Glomerular endothelial cell (primary cell): Measurements from ENCODE around the gene PIGL. TPM values are rescaled to one million over a fixed set of nuclear protein-coding genes. Genes with fewer than 3 reads are reported as not detected.
"Not testable (repeated sequence)": the region's sequence is repeated elsewhere in the genome, so short reads cannot be mapped to it uniquely, and the experiment has no call there.

Experiments used
- DNase-seq: peaks from one replicate; pipeline ENCODE4 v3.0.0-alpha.2; 2011; ENCODE audit warnings: low read depth, low spot score; ENCODE audit errors: extremely low read depth
- total RNA-seq: library from RNA; depleted of rRNA; stranded (reverse); fragments of >200 nt; gene quantifications from 2 replicates; pipeline ENCODE4 v1.2.3, GENCODE V29; 2015

The PIGL gene
- total RNA-seq, 1 donor from 2014 or later = 35.4 TPM

DNA sequence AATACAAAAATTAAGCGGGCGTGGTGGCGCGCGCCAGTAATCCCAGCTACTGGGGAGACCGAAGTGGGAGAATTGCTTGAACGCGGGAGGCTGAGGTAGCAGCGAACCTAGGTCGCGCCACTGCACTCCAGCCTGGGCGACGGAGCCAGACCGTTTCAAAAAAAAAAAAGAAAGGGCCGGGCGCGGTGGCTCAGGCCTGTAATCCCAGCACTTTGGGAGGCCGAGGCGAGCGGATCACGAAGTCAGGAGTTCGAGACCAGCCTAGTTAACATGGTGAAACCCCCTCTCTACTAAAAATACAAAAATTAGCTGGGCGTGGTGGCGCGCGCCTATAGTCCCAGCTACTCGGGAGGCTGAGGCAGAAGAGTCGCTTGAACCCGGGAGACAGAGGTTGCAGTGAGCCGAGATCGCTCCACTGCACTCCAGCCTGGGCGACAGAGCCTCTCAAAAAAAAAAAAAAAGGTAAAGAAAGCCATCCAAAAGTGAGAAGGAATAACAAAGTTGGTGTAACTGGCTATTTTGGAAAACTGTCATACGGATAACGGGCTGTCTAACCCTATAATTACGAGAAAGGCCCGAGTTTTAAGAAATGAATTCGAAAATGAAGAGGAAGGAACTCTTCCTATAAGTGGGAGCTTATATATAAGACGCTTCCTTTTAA, 539 bp upstream of the PIGL start:
- not testable (repeated sequence) for DNase-seq

DNA sequence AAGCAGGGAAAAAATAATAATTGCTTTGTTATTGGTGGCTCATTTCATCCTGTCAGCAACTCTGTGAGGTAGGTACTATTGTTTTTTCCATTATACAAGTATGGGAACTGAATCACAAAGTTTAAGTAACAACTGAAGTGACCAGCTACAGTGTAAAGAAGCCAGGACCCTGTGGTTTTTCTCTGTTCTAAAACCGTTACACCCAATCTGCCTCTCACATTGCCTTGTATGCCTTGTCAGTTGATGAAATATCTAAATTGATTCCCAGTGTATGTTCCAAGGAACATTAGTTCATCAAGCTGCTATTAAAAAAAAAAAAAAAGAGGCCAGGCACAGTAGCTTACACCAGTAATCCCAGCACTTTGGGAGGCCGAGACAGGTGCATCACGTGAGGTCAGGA, 5.4 kb downstream of the PIGL start:
- no peak for DNase-seq

DNA sequence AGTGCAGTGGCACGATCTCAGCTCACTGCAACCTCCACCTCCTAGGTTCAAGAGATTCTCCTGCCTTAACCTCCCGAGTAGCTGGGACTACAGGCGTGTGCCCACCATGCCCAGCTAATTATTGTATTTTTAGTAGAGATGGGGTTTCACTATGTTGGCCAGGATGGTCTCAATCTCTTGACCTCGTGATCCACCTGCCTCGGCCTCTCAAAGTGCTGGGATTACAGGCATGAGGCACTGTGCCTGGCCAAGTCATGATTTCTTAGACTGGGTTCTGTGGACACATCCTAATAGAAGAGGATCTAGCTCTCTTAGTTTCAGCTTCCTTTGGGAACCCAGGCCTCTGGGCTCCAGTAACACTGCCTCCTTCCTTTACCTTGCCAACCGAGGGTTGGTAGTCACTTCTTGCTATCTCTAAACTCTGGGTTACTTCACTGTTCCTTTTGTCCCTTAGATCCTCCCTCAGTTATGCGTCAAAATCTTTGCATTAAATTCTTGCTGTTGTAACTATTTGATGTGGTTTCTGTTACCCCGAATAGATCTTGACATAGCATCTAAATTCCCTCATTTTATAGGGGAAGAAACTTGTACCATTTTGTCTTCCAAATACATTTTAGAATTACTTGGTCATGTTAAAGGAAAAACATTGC, 13.0 kb downstream of the PIGL start:
- DNase-seq = not testable (repeated sequence)

DNA sequence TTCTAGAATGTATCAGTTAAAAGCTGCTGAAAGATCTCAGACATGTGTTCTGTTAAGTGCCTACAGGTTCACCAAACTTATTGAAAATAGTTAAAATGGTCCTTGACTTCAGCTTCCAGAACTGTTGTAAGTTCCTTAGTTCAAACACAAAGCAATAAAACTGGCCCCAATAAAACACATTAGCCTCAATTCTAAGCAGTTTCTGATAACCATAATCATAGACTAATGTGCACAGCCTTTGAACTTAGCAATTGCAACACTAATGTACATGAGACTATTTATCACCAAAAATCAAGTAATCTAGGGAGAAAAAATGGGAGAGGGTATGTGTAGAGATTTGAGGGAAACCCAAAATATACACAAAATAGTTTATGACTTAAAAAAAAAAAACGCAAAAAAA, 15.4 kb downstream of the PIGL start:
- no peak for DNase-seq

DNA sequence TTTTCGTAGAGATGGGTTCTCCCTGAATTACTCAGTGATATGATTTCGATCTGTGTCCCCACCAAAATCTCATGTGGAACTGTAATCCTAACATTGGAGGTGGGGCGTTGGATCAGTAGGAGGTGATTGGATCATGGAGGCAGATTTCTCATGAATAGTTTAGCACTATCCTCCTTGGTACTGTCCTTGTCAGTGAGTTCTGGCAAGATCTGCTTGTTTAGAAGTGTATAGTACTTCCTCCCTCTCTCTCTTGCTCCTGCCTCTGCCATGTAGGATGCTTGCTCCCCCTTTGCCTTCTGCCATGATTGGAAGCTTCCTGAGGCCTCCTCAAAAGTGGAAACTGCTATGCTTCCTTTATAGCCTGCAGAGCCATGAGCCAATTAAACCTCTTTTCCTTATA, 22.9 kb downstream of the PIGL start:
- no peak for DNase-seq

DNA sequence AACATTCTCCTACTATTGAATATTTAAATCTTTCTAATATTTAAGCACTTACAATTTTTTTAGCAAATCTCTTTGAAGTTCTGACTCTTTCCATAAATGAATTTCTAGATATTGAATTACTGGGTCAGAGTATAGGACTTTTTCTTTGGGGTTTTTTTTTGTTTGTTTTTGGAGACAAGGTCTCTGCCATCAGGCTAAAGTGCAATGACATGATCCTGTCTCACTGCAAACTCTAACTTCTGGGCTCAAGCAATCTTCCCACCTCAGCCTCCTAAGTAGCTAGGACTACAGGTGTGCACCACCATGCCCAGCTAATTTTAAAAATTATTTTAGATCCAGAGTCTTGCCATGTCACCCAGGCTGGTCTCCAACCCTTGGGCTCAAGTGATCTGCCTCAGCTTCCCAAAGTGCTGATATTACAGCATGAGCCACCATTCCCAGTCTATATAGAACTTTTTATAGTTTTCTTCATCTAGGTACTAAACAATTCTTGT, 24.9 kb downstream of the PIGL start:
- DNase-seq = no peak

DNA sequence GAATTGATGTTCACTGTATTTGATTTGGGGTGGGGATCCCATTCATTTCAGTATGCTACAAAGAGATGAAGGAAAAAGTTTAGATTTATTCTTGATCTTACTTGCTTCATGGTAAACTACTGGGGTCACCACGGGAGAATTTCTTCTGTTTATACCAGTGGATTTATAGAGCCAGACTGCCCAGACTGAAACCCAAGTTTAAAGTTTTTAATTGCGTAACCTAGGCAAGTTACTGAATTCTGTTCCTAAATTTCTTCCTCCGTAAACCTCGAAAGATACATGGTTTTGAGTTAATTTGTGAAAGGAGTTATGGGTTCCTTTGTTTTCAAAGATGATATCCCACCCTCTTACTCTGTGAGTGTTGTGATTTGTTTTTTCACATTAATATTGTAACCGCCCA, 26.4 kb downstream of the PIGL start:
- no peak for DNase-seq

DNA sequence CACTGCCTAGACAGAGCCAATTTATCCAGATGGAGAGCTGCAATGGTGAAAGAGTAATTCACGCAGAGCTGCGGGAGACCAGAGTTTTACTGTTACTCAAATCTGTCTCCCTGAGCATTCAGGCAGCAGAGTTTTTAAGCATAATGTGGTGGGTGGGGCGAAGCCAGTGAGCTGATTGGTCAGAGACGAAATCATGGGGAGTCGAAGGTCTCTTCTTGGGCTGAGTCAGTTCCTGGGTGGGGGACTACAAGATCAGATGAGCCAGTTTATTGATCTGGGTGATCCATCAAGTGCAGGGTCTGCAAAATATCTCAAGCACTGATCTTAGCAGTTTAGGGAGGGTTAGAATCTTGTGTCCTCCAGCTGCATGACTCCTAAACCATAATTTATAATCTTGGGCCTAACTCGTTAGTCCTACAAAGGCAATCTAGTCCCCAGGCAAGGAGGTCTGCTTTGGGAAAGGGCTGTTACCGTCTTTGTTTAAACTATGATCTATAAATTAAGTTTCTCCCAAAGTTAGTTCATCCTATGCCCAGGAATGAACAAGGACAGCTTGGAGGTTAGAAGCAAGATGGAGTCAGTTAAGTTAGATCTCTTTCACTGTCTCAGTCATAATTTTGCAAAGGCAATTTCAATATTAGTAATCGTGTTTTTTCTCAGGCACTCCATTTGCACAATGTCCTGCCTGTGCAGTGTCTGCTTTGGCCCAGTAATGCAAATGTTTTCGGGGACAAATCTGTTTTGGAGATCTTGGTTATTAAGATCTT, 27.0 kb downstream of the PIGL start:
- no peak for DNase-seq

DNA sequence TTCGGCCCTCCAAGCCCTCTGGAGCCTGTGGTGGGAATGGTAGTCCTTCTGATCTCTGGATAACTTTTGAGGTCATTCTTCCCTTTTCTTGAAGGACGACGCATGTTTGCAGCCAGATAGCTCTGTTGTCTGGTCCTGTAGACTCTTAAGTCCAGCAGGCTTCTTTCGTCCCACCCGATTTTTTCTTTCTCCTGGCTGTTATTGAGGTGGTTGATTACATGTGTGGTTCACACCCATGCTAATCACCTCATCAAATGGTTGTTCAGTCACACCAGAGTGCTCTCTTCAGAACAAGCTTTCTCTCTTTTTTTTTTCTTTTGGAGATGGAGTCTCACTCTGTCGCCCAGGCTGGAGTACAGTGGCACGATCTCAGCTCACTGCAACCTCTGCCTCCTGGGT, 30.6 kb downstream of the PIGL start:
- DNase-seq = no peak

DNA sequence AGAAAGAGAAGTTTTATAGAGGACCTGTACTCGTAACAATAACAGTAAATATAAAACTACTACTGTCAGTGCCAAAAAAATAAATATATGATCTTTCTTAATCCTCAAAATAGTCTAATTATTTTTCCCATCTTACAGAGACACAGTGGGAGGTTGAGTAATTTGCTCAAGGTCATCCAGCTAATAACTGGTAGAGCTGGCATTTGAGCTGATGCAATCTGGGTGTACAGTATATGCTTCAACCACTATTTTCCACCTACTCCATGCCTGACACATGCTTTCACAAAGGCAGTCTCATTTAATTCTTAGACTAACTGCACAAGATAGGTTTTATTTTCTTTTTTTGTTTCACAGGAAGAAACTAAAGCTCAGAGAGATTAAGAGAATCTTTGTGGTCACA, 33.6 kb downstream of the PIGL start:
- no peak for DNase-seq

DNA sequence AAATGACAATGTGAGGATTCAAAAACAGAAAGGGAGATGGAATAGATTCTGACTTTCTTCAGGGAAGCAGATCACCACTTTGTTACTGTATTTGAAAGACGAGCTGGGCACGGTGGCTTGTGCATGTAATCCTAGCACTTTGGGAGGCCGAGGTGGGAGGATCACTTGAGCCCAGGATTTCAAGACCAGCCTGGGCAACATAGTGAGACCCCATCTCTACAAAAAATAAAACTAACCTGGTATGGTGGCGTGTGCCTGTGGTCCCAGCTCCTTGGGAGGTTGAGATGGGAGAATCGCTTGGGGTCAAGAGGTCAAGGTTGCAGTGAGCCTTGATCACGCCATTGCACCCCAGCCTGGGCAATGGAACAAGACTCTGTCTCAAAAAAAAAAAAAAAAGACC, 34.0 kb downstream of the PIGL start:
- no peak for DNase-seq

DNA sequence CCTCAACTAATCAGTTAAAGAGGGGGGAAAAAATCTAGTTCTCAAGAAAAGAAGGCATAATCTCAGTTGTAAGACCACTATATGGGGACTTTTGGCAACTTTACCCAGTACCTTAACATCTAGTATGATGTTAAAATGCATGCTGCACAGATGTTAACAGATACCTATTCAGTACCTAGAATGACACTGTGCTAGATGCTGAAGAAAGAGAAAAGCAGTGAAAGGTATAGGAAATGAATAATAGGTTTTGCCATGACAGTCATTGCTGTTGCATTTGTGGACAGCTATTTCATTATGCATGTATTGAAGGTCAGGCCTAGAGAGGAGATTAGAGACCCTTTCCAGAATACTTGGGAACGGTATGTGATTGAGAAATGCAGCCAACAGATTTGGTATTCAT, 34.5 kb downstream of the PIGL start:
- DNase-seq = no peak

DNA sequence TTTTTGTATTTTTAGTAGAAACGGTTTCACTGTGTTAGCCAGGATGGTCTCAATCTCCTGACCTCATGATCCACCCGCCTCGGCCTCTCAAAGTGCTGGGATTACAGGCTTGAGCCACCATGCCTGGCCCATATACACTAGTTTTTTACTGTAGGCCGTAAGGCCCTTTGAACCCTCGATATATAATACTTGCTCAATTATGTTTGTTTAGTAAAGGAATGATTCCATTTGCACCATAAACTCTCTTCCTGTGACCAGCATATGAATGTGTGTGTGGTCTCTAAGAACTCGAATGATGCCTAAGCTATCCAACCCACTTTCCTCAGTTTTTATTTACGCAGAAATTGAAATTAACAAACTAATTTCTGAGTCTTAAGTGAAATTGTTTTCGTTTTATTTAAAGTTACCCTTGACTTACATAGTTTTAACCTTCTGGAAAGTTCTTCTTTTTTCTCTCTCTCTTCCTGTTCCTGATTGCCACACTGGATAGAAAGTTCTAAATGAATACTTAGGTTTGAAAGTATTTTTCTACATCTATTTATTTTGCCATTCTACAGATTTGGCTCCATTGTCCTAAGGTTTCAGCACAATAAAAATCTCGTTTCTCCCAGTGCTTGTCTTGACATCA, 37.9 kb downstream of the PIGL start:
- DNase-seq = no peak

DNA sequence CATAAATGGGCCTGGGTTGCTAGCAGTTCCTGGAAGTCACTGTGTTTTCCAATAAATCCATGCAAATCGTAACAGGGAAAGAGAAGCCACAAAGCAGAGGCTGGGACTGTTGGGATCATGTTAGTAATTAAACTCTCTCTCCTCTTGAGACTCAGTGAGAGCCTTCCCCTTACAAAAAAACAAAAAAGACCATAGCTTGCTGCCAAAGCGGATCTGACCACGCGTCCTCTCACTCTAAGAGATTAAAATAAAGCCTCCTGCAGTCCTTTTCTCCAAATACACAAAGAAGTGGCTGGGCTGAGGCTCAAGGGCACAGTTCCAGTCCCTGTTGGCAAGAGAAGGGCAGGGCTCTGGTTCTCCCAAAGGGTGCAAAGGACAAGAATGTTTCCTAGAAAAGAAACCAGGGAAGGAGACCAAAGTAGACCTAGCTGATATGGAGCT, 38.5 kb downstream of the PIGL start:
- DNase-seq = no peak

DNA sequence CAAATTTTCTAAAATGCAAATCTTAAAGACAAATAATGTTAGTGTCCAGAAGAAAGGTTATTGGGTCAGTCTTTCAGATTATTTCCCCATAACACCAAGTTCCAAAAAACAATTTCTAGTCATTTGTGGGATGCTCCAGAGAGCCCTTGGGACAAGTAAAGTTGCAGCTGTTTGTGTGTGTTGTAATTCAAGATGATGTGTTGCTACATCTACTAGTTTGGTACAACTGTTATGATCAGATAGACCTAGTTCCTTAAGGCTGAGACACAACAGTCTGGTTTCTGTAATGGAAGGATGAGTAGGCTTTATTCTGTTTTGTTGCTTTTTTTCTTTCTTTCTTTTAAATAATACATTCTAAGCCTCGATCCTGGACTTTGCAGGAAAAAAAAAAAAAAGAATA, 41.9 kb downstream of the PIGL start:
- DNase-seq = no peak

DNA sequence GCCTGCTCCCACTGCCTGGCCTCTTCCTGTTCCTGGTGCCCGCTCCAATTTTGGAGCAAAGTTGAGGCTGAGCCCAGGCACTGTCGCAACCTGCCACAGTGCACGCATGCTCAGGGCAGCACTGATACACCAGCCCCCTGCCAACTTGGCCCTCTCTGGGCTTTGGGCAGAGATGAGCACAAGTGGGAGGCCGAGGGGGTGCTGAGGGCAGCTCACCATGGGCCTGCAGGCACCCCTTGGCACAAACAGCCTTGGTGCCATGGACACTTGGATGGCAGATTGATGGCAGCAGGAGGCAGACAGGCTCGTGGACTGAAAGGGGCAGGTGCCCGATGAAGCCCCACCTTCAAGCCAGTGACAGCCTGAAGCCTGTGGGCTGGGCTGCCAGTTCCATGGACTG, 42.9 kb downstream of the PIGL start:
- no peak for DNase-seq

DNA sequence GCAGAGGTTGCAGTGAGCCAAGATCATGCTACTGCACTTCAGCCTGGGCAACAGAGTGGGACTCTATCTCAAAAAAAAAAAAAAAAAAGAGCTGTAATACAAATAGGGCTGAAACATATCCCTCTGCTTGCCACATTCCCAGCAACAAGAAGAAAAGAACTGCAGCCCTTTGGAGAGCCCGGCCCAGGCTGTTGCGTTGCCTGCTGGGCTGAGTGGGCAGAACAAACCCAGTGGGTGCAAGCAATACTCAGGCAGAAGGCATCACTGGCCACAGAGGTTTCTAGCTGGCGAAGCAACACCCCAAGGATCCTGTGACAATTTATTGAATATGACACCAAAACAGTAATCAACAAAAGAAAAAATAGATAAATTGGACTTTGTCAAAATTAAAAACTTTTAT, 44.0 kb downstream of the PIGL start:
- no peak for DNase-seq

DNA sequence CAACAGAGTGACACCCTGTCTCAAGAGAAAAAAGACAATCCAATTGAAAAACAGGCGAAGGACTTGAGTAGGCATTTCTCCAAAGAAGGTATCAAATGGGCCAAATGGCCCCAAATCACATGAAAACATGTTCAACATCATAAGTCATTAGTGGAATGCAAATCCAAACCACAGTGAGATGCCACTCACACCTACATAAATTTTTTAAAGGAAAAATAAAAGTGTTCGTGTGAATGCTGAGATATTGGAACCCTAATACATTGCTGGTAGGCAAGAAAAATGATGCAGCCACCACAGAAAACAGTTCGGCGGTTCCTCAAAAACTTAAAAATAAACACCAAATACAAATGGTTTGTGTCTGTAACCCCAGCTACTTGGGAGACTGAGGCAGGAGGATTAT, 45.2 kb downstream of the PIGL start:
- DNase-seq = no peak

DNA sequence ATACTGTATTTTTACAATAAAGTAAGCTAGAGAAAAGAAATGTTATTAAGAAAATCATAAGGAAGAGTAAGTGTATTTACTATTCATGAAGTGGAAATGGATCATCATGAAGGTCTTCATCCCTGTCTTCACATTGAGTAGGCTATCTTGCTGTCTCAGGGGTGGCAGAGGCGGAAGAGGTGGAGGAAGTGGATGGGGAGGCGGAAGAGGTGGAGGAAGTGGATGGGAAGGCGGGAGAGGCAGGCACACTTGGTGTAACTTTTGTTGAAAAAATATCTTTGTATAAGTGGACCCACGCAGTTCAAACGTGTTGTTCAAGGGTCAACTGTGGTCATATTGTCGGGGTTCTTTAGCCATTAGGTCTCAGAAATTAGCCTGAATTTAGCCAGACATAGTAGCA, 50.2 kb downstream of the PIGL start:
- DNase-seq = no peak

DNA sequence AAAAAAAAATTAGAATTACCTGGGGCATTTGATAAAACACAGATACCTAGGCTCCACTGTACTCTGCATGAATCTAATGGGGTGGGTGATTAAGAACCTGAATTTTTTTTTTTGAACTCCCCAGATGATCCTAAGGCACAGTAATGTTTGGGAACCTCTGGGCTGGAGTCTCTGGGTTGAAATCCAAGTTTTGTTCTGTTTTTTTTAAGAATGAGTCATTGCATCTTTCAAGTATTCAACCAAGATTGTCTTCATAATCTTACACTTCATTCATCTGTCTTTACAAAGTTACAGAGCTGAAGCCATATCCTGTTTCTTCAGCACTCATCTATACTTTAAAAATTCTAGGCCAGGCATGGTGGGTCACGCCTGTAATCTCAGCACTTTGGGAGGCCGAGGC, 52.6 kb downstream of the PIGL start:
- DNase-seq = no peak

DNA sequence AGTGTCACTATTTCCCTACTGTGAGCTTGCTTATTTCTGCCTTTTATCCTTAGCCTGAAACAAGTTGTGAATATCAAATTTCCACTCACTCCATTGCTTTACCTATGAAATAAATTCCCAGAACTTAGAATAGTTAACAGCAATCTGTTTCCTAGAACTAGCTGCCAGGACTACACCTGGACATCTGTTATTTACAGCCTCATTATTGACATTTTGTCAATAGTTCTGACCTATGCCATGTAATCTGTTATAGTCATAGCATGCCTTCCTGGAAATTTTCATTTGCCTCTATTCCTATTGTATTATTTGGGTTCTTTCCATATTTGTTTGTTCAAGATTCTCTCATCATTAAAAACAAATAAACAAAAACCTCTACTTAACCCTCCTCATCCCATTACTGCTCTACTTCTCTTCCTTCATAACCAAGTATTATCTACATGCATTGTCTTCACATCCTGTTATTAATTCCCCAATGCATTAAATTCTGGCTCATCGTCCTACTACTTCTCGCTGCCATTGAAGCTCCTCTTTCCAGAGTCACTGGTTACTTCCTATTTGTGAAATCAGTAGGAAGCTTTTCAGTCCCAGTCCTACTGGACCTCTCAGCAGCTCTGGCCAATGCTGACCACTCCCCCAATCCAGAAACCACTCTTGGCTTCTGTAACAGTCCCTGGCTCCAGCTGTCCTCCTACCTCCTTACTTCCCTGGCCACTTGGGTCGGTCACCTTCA, 55.3 kb downstream of the PIGL start:
- DNase-seq = no peak
